Left renal pelvis (tissue), 4 donors: ENCODE data around the gene OR6C70. TPM values are rescaled to one million over a fixed set of nuclear protein-coding genes. Genes with fewer than 3 reads are reported as not detected.
"Not testable (repeated sequence)": the region's sequence is repeated elsewhere in the genome, so short reads cannot be mapped to it uniquely, and the experiment has no call there.

Experiments
- DNase-seq, 4 donors: peaks; one replicate each; pipeline ENCODE4 v3.0.0-alpha.2; 2013; ENCODE audit warnings: low read depth in 4 of 4, low spot score in 3 of 4
- polyA plus RNA-seq, 4 donors: library from polyadenylated mRNA; unstranded; fragments of 120-200 nt; gene quantifications; one replicate each; pipeline ENCODE4 v1.2.1, GENCODE V29; 2013; ENCODE audit not compliant: insufficient read length in 4 of 4

Gene OR6C70
- not detected for polyA plus RNA-seq

DNA sequence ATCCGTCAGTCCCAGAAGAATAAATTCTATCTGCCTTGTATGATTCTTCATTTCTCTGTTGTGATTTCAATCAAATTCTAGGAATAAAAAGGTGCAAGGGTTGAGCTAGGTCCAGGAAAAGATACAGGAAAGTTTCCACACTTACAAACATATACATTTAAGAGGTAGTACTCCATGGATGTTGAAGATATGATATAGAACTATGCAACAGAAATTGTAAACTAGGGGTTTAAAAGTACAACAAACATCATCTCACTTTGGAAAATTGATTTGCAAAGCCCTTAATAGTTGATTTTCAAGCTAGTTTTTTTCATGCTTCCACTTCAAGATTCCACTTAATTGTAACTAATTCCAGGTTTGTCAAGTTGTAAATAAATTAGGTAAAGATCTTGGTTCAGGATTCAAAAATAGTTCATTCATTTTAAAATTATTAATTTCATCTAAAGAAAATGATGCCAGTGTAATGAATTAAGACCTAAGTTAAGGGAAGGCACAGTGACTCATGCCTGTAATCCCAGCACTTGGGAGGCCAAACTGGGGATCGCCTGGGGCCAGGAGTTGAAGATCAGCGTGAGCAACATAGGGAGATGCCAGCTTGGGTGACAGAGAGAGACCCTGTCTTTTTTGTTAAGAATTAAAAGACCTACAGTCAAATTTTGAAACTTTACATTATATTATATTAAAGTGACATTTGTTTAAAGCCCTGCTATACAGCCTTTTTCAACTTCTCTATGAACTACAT is at the start of gene OR6C70:
TSS of gene OR6C70 (minus strand) at position 51 of the 742 bp plus-strand sequence. CDS start at position 51, 0 bp downstream.
- DNase-seq, result no peak

DNA sequence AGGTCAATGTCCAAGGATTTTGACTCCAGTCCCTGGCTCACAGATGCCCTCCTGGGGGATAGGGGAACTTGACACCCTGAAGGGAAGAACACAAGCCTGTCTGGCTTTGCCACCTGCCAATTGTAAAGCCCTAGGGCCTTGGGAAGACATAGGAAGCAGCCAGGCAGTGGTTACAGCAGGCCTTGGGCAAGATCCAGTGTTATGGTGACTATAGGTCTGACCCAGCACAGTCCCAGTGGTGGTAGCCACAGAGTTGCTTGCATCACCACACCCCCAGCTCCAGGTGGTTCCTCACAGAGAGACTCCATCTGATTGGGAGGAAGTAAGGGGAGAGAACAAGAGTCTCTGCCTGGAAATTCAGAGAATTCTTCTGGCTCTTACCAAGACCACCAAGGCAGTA is 46.5 kb upstream of the OR6C70 start:
- no peak for DNase-seq

DNA sequence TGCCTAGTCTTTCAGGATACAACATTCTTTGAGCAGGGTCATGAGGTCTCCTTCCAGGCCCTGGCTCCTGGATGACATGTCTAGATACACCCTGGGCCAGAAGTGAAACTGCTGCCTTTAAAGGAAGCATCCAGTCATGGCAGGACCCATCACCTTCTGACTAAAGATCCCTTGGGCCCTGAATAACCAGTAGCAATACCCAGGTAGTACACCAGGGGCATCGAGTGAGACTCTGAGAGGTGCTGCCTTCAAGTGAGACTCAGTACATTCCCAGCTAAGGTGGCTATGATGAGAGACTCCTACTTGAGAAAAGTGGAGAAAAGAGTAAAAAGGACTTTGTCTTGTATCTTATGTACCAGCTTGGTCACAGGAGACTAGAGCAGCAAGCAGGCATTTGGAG is 45.8 kb upstream of the OR6C70 start:
- no peak for DNase-seq

GRCh38 chr12:55501601-55502000 is 31.7 kb upstream of the OR6C70 start:
- no peak for DNase-seq

GRCh38 chr12:55499810-55500252 is 29.9 kb upstream of the OR6C70 start:
- peak in 1 of 4 donors; percentile 2 for DNase-seq

- DNase-seq, result no peak
Observed at GRCh38 chr12:55499231-55499630, 29.3 kb upstream of the OR6C70 start.

DNA sequence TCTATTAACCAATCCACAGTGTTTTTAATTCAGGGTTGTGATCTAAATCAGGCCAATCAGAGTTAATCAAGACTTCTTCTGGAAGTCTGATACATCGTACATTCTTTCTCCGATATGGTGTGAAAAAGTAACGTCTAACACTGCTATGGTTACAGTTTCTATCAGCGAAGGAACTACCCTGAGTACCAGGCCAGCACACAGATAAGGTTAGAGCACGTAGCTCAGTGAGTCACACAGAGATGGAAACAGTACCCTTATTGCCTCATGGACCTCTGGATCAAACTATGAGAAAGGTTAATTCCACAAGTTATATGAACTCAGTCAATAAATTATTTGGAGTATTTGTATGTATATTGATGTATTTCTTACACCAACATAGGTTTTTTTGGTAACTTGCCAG is 25.6 kb upstream of the OR6C70 start:
- no peak for DNase-seq

DNA sequence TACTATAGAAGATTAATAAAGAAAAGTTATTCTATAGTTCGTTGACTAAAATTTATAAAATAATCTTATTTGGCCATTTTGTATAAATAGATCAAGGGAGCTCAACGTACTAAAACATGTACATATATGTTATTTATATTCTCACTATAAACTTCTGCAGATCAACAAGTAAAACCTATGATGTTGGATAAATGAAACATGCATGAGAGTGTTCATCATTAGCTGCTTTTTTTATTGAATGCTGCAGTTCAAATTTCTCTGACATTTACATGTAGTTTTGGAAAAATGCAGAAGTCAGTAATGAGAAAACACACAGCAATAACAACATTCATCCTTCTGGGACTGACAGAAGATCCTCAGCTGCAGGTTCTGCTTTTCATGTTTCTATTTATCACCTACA is 22.1 kb upstream of the OR6C70 start, which contains the start of gene OR6C68:
TSS of gene OR6C68 (plus strand) at position 301 of the 400 bp plus-strand sequence. CDS start at position 301, 0 bp downstream.
- DNase-seq, result no peak

DNA sequence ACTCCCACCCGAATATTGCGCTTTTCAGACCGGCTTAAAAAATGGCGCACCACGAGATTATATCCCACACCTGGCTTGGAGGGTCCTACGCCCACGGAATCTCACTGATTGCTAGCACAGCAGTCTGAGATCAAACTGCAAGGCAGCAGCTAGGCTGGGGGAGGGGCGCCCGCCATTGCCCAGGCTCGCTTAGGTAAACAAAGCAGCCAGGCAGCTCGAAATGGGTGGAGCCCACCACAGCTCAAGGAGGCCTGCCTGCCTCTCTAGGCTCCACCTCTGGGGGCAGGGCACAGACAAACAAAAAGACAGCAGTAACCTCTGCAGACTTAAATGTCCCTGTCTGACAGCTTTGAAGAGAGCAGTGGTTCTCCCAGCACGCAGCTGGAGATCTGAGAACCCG is 14.3 kb upstream of the OR6C70 start:
- not testable (repeated sequence) for DNase-seq

GRCh38 chr12:55479136-55479535 is 9.2 kb upstream of the OR6C70 start:
- not testable (repeated sequence) for DNase-seq

DNA sequence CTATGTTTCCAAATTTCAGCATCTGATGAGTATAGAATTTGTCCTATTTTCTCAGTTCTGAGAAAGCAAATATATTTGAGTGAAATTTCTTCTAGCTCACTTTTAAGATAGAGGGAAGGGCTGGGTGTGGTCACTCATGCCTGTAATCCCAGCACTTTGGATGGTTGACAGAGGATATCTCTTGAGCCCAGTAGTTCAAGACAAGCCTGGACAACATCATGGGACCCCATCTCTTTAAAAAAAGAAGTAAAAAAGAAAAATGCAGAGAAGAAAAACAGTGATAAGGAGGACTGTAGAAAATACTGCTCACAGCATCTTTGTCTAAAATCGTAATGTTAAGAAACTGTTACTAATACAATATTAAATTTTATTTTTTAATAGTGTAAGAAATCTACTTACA is 2.3 kb upstream of the OR6C70 start:
- no peak for DNase-seq

DNA sequence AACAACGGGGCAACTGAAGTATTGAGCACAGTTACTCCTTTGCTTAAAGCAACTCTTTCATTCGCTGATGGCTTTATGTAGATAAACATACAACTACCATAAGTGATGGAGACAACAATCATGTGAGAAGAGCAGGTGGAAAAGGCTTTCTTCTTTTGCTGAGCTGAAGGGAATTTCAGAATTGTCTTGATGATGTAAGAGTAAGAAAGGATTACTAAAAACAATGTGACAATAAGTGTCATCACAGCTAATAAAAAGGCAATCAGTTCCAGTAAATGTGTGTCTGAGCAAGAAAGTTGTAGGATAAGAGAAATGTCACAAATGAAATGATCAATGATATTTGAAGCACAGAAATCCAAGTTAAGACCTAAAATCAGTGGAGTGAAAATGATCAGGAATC is 647 bp downstream of the OR6C70 start:
- no peak for DNase-seq

- no peak for DNase-seq
Observed at GRCh38 chr12:55467836-55468235, 2.1 kb downstream of the OR6C70 start.

- DNase-seq, result not testable (repeated sequence)
Observed at GRCh38 chr12:55464926-55465325, 5.0 kb downstream of the OR6C70 start.

DNA sequence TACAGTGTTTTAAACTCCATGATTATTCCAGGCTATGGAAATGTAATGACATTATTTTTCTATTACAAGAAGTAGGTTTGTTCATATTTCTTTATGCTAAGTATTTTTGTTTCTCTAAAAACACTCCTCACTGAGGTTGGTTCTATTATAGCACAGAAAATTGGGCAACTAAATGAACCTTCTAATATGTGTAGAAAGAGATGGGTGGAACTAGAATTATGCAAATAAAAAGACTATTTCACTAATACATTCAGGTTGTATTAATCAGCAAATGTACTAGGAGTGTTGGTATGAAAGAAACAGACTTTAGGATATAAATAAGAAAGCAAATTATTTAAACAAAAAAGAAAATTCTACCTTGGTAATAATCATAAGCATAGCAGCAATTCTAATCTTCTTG is 21.1 kb downstream of the OR6C70 start:
- no peak for DNase-seq

DNA sequence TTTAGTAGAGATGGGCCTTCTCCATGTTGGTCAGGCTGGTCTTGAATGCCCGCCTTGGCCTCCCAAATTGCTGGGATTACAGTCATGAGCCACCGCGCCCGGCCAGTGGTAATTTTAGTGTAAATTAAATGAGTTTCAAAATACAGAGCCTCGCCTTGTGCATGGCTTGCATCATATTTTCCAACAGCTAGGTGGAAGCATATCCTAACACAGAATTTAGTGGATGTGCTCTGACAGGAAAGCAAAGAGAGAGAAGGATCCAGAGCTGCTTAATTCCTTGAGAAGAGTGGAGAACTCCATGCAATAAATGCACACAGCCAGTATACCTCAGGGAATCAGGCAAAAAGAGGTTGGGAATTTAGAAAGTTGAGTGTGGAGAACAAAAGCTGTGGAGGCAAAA is 23.6 kb downstream of the OR6C70 start:
- no peak for DNase-seq

- no peak for DNase-seq
Observed at GRCh38 chr12:55445357-55445756, 24.6 kb downstream of the OR6C70 start.

DNA sequence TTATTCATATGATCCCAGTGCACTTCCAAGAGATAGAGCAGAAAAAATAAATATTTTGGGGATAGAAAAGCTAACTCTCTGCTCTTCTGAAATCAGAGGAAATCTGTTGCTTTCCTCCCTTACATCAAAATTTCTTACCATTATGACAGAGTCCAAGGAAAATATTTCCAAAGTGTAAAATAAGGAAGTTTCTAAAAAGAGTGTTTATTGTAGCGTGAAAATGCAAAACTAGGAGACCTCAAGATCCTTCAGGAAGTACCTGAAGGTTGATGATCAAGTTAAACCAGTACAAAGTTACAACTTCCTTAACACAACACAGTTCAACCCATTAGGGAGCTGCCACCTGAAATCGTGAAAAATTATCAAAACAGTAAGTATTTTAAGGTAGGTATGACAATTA is 26.2 kb downstream of the OR6C70 start, which contains the start of gene OR6C2:
TSS of gene OR6C2 (plus strand) at position 301 of the 400 bp plus-strand sequence. CDS start 8,138 bp downstream, outside the sequence.
- no peak for DNase-seq

- DNase-seq, result not testable (repeated sequence)
Observed at GRCh38 chr12:55441233-55441632, 28.7 kb downstream of the OR6C70 start.

DNA sequence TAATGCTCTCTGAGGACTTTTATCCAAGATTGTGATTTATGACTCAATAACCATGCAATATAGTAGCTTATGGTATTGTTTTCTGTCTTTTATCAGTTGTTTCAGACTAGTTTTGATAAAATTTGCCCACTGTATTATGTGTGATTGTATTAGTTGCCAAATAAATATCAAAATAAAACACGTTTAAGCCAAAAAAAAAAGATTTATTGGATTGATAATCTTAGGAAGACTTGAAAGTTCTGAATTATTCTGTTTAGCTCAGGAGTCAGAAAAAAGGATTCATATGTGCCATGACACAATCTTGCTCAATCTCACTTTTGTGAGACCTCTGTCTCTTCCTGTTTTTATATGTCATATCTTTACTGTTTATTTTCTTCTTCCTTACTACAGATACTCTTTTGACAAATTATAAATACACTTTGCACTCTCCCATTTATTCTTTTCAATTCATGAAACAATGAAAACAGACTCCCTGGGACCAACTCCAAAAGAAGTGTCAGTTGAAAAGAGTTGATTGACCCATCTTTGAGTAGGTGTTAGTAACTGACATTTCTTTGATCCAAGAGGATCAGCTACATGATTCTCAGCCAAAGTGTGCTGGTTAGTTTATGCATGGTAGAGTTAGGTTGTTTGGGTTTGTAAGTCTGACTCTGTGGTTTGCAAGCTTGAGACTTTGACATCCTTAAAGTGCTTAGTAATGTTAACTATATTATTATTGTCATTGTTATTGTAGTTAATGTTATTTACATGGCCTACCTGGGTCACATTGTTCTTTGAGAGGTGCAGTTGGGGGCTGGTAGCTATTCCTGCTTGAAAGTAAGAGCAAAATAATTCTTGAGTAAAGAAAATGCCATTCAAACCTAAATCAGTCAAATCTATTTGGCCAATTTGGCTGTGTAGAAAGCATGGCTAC is 41.4 kb downstream of the OR6C70 start:
- DNase-seq, result no peak

DNA sequence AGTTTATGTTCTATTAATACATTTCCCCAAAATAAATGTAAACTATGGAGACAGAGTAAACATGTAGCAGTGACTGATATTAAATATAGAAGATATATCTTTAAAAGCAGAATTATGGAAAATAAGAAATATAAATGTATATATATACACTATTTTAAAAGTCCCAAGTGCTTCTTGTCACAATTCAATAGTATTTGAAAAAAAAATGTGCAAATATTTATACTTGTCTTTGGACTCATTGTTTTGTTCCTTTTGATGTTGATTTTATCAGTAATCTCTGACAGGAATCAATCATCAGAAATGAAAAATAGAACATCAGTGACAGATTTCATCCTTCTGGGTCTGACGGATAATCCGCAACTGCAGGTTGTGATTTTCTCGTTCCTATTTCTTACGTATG is 44.0 kb downstream of the OR6C70 start, which contains the start of gene OR6C76:
TSS of gene OR6C76 (plus strand) at position 301 of the 400 bp plus-strand sequence. CDS start at position 301, 0 bp downstream.
- no peak for DNase-seq
